ENCODE results near the gene VIPR2.

GRCh38 chr7:158996214-158997109 lies 148.2 kb downstream of the VIPR2 start:
- TF ChIP-seq, protein P1, sequence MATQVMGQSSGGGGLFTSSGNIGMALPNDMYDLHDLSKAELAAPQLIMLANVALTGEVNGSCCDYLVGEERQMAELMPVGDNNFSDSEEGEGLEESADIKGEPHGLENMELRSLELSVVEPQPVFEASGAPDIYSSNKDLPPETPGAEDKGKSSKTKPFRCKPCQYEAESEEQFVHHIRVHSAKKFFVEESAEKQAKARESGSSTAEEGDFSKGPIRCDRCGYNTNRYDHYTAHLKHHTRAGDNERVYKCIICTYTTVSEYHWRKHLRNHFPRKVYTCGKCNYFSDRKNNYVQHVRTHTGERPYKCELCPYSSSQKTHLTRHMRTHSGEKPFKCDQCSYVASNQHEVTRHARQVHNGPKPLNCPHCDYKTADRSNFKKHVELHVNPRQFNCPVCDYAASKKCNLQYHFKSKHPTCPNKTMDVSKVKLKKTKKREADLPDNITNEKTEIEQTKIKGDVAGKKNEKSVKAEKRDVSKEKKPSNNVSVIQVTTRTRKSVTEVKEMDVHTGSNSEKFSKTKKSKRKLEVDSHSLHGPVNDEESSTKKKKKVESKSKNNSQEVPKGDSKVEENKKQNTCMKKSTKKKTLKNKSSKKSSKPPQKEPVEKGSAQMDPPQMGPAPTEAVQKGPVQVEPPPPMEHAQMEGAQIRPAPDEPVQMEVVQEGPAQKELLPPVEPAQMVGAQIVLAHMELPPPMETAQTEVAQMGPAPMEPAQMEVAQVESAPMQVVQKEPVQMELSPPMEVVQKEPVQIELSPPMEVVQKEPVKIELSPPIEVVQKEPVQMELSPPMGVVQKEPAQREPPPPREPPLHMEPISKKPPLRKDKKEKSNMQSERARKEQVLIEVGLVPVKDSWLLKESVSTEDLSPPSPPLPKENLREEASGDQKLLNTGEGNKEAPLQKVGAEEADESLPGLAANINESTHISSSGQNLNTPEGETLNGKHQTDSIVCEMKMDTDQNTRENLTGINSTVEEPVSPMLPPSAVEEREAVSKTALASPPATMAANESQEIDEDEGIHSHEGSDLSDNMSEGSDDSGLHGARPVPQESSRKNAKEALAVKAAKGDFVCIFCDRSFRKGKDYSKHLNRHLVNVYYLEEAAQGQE (IDR thresholded peaks at IDR 0.05; ENCODE audit: insufficient read depth in 1 of 2, low read depth in 2 of 2, low read length in 2 of 2), result no peak
- TF ChIP-seq SIN3A (IDR thresholded peaks at IDR 0.05; ENCODE audit: borderline replicate concordance, insufficient read depth, low read length) (no peak), TAF1 (IDR thresholded peaks at IDR 0.05; ENCODE audit: borderline replicate concordance, insufficient read depth, low read length) (no peak)
